Heart left ventricle (tissue), 16 donors: Measurements from ENCODE around the gene RDH16. TPM values are rescaled to one million over a fixed set of nuclear protein-coding genes. Genes with fewer than 3 reads are reported as not detected.

Experiments used
- ATAC-seq, 4 donors: fragments of 200-7000 bp; cut with Tn5 transposase; one replicate each; pipeline ENCODE4 v1.9.1; 2020 to 2022; ENCODE audit warnings: moderate library complexity in 4 of 4, mild to moderate bottlenecking in 3 of 4, moderate number of reproducible peaks in 1 of 4
- DNase-seq, 5 donors: peaks; one replicate each; pipeline ENCODE4 v3.0.0-alpha.2; 2020
- H3K27ac ChIP-seq, 12 donors: fragments of 200-600 bp; sonication (generic) in 4 of 12; one replicate each; pipeline versions ENCODE4 v1.5.0 to v1.8.0; 2016 to 2022; ENCODE audit warnings: mild to moderate bottlenecking in 2 of 12
- H3K27me3 ChIP-seq, 9 donors: fragments of 200-600 bp; sonication (generic) in 2 of 9; one replicate each; pipeline versions ENCODE4 v1.5.1 to v1.8.0; 2016 to 2022; ENCODE audit warnings: mild to moderate bottlenecking in 3 of 9
- H3K36me3 ChIP-seq, 9 donors: fragments of 200-600 bp; sonication (generic) in 2 of 9; one replicate each; pipeline versions ENCODE4 v1.5.0 to v1.8.0; 2018 to 2022; ENCODE audit warnings: mild to moderate bottlenecking in 2 of 9
- H3K4me1 ChIP-seq, 12 donors: fragments of 200-600 bp; sonication (generic) in 4 of 12; one replicate each; pipeline versions ENCODE4 v1.5.0 to v1.8.0; 2016 to 2022; ENCODE audit warnings: mild to moderate bottlenecking in 3 of 12
- H3K4me3 ChIP-seq, 12 donors: fragments of 200-600 bp; sonication (generic) in 4 of 12; one replicate each; pipeline versions ENCODE4 v1.5.0 to v1.8.0; 2017 to 2022; ENCODE audit warnings: mild to moderate bottlenecking in 9 of 12, moderate library complexity in 4 of 12
- H3K9me3 ChIP-seq, 12 donors: fragments of 200-600 bp; sonication (generic) in 4 of 12; one replicate each; pipeline versions ENCODE4 v1.5.0 to v1.8.0; 2016 to 2022; ENCODE audit warnings: mild to moderate bottlenecking in 1 of 12
- CTCF ChIP-seq, 12 donors: fragments of 200-600 bp; sonication (generic) in 4 of 12; IDR thresholded peaks; one replicate each; pipeline versions ENCODE4 v1.5.0 to v1.8.0; 2018 to 2022; ENCODE audit warnings: antibody characterized with exemption in 12 of 12, mild to moderate bottlenecking in 5 of 12
- POLR2A ChIP-seq, 2 donors: fragments of 450-650 bp; IDR thresholded peaks; one replicate each; pipeline ENCODE4 v1.6.1; 2017; ENCODE audit warnings: antibody characterized with exemption in 2 of 2, mild to moderate bottlenecking in 2 of 2, moderate library complexity in 2 of 2
- WGBS, 4 donors: extraction: QIAGEN DNeasy Blood & Tissue Kit in 2 of 4; methylation state at CpG; one replicate each; pipeline versions ENCODE4 v1.1.5 to v1.1.7; 2013 to 2018; 5-methylcytosine and 5-hydroxymethylcytosine counted together
- intact Hi-C, 10 donors: fragments of 100-400 bp; cut with DNase I; formaldehyde crosslinking; loops; one replicate each; pipeline versions ENCODE4 v1.11.1 to v1.14.2; 2022
- polyA plus RNA-seq, 2 donors: library from polyadenylated mRNA; stranded (reverse); fragments of 200-250 nt; gene quantifications; one replicate each; pipeline ENCODE4 v1.2.3, GENCODE V29; 2013
- total RNA-seq, 9 donors: library from RNA; depleted of rRNA in 2 of 9; stranded (reverse); fragments of >200 nt in 2 of 9; fragmentation: NEBNext Ultra II Directional in 3 of 9; extraction: Animal tissue kit (Norgen Biotek cat#: 25700) in 3 of 9; gene quantifications; one replicate each; pipeline versions ENCODE4 v1.1.0 to v1.2.4, GENCODE V29; 2016 to 2023
- donor health status: ischemic (EF 13 %, LVEDD 7.1; RV severe dilation, severe dysfunction).
- donor health status: healthy with polysubstance abuse.
- donor health status: DM: no; HTN: yes; CAD: no.
- donor health status: DM: no; HTN: no; CAD: no.
- donor health status: ischemic (EF 25% LVEDD 6.9; RV normal size, moderate dysfunction).
- donor health status: ischemic (EF 25% LVEDD 5.7; RV mildly dilated, moderate dysfunction).
- donor health status: healthy.
- donor health status: DM: yes; HTN: yes; CAD: no.
- donor health status: ischemic (EF 35%, LVEDD 5.7; RV mildly dilated, moderate dysfunction).
- donor health status: nonischemic (EF 11% LVEDD 7.7; RV severe dilation, severe dysfunction).
- donor health status: DM: yes; HTN: yes; CAD: no.
- donor health status: PGD.
- donor health status: ischemic (EF 29% LVEDD 5.4; RV normal size, mild dysfunction).
- donor health status: nonischemic (EF 23%, LVEDD 6.1; RV moderate dilation, normal function).

The RDH16 gene
- total and polyA plus RNA-seq, 11 donors, result 0.06 to 0.54 (median 0.16) TPM; not detected in 2

GRCh38 chr12:56958422-56958821 is 1.0 kb upstream of the RDH16 start:
- Histone ChIP-seq H3K4me1 (peaks cover 0 to 4% (median 0%) of the 10 kb centered on the region in 12 donors), H3K36me3 (no peaks in the 10 kb centered on the region), H3K9me3 (peaks cover 0 to 14% (median 0%) of the 10 kb centered on the region in 12 donors), H3K27ac (no peak overlapping the region), H3K4me3 (no peak overlapping the region), H3K27me3 (no peaks in the 10 kb centered on the region)
- 70 to 85% (median 82%) methylated on average over 2 of the region's 2 CpGs for WGBS, 4 donors
- no peak for ATAC-seq
- intact Hi-C loops, result no loop called here
- no peak for DNase-seq
- TF ChIP-seq POLR2A (IDR thresholded peaks at IDR 0.05), result no peak
- TF ChIP-seq CTCF (IDR thresholded peaks at IDR 0.05), result no peak

DNA sequence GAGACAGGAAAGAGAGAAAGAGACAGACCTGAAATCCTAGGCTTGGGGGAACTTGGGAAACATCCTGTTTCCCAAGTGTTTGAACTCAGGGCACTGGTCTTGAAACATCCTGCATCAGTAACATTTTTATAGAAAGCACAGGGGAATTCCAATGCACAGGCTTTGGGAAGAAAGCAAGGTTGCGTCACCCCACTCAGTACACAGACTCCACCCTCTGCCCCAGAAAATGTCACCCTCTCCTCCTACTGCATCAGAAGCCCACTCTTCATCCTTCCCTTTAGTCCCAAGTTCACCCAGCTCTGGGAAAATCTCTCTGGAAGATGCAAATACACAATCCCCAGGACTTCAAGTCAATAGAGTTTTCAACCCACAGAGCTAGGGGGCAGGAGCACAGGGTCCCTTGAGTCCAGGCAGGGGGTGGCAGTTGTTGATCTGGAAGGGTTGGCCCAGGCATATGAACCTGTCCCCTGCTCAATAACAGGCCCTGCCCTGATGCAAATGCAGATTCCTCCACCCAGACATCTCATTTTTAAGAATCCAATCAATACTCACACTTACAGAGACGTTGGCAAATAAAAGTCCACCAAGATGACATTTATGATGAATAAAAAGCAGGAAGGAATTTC is 1.7 kb downstream of the RDH16 start:
- intact Hi-C loops, result no loop called here
- Histone ChIP-seq H3K27ac (no peak overlapping the region), H3K27me3 (no peaks in the 10 kb centered on the region), H3K4me1 (peaks cover 0 to 4% (median 0%) of the 10 kb centered on the region in 12 donors), H3K36me3 (no peaks in the 10 kb centered on the region), H3K4me3 (no peak overlapping the region), H3K9me3 (peaks cover 0 to 14% (median 0%) of the 10 kb centered on the region in 12 donors)
- WGBS, 4 donors, result 68 to 69% (median 68%) methylated on average over 2 of the region's 2 CpGs
- ATAC-seq (no peak), DNase-seq (no peak)
- TF ChIP-seq POLR2A (IDR thresholded peaks at IDR 0.05) (no peak), CTCF (IDR thresholded peaks at IDR 0.05) (no peak)

- H3K36me3 ChIP-seq, result no peaks in the 10 kb centered on the region
- DNase-seq, result no peak
- no peak overlapping the region for H3K27ac ChIP-seq
- intact Hi-C loops, result no loop called here
- no peak overlapping the region for H3K4me3 ChIP-seq
- peaks cover 0 to 4% (median 0%) of the 10 kb centered on the region in 12 donors for H3K4me1 ChIP-seq
- H3K27me3 ChIP-seq, result no peaks in the 10 kb centered on the region
- 78 to 85% (median 81%) methylated on average over 6 of the region's 6 CpGs for WGBS, 4 donors
- no peak for TF ChIP-seq CTCF (IDR thresholded peaks at IDR 0.05)
- no peak for TF ChIP-seq POLR2A (IDR thresholded peaks at IDR 0.05)
- ATAC-seq, result no peak
- H3K9me3 ChIP-seq, result peaks cover 0 to 14% (median 0%) of the 10 kb centered on the region in 12 donors
Measured at GRCh38 chr12:56954958-56955355, 2.5 kb downstream of the RDH16 start.

DNA sequence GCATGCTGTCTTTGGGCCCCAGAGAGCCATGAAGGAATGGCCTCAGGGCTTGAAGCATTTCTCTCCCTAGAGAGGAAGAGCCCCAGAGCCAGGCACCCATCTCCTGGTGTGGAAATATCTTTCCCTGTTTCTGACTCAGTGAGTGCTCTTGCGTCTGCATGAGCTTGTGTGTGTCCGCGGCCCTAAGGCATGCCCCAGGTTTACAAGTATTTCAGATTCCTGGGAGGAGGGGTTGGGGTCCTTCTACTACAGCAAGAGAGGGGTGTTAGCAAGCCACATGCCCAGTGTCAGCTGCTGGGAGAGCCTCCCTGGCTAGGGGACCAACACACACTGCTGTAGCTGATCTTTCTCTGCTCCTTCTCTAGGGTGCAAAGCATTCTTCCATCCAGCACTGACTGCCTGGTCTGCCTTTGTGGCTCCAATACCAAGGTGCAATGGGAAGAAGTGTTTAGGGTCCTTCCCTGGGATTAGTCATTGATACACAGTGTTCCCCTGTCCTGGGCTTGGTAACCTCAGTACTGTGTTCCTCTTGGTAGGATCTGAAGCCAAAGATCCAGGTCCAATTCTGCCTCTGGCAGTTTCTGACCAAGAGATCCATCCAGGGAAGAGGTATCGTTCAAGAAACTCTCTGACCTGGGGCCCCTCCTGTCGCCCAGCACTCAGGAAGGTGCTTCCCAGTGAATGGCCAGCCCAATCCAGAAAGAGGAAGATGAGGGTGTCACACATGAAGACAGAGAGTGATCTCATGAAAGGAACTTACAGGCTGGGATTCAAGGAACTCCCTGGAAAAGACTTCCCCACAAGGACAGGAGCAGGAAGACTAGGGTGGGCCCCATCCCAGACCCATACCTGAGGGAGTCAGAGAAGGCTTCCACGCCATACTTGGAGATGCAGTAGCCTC is 3.1 kb downstream of the RDH16 start:
- no peak for DNase-seq
- ATAC-seq, result no peak
- Histone ChIP-seq H3K27me3 (no peaks in the 10 kb centered on the region), H3K4me3 (no peak overlapping the region), H3K9me3 (peaks cover 0 to 13% (median 0%) of the 10 kb centered on the region in 12 donors), H3K4me1 (peaks cover 0 to 4% (median 0%) of the 10 kb centered on the region in 12 donors), H3K36me3 (no peaks in the 10 kb centered on the region), H3K27ac (no peak overlapping the region)
- WGBS, 4 donors, result 92 to 97% (median 94%) methylated on average over 6 of the region's 6 CpGs
- intact Hi-C loops, result no loop called here
- TF ChIP-seq POLR2A (IDR thresholded peaks at IDR 0.05), result no peak
- no peak for TF ChIP-seq CTCF (IDR thresholded peaks at IDR 0.05)
